Midbrain (tissue), 1 donor: ENCODE data around the gene TFDP1.

Source experiments
- DNase-seq: peaks from one replicate; lab custom pipeline; 2025; lab: John Stamatoyannopoulos, UW

Gene TFDP1

DNA sequence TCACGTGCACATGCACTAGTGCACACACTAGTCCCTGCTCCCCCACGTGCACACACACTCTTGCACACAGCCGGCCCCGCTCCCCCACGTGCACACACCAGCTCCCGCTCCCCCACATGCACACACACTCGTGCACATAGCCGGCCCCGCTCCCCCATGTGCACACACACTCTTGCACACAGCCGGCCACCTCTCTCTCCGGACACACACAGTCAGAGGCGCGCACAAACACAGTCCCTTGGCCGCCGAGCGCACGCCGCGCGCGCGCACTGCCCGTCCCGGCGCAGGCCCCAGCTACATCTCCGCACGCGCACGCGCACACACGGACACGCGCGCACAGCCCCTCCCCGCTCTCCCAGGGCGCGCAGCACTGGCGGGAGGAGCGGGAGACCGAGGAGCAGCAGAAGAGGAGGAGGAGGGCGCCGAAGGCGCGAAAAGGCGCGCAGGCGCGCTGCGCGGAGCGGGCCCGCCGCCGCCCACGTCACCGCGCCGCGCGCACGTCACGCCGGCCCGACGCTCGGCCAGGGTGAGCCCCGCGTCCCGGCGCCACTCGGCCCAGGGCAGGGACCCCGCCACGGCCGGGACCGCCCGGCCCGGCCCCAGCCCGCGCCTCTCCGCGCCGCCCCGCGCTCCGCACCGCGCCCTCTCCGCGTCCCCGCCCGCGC, at the start of gene TFDP1:
Gene TFDP1 (plus strand): TSS at position 549 of the 665 bp plus-strand sequence. CDS start 1,085 bp downstream, outside the sequence.
- DNase-seq = peak; percentile 45

- no peak for DNase-seq
Measured at GRCh38 chr13:113535381-113535781, 49.2 kb upstream of the TFDP1 start.

GRCh38 chr13:113536461-113537110, 48.0 kb upstream of the TFDP1 start:
- DNase-seq = no peak

GRCh38 chr13:113537205-113537604, 47.3 kb upstream of the TFDP1 start:
- DNase-seq = no peak

- DNase-seq = no peak
Measured at GRCh38 chr13:113537909-113538688, 46.5 kb upstream of the TFDP1 start.

- no peak for DNase-seq
Measured at GRCh38 chr13:113538689-113539058, 45.9 kb upstream of the TFDP1 start.

DNA sequence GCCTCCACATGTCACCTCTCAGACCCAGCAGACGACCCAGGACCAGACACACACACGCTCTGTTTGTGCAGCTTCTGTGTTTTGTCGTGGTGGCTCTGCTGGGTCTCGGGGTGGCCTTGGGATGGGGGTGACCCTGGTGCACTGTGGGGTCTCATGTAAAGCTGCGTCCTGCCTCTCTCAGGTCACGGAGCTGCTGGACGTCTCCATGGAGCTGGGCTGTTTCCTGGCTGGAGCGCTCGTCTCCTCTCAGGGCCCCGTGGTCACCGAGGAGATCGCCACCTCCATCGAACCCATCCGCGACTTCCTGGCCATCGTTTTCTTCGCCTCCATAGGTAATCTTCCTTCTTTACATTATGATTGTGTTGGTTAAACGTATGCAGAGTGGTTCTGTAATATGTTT, 45.4 kb upstream of the TFDP1 start:
- DNase-seq = no peak

- no peak for DNase-seq
Measured at GRCh38 chr13:113539822-113540221, 44.7 kb upstream of the TFDP1 start.

GRCh38 chr13:113540523-113540922, 44.0 kb upstream of the TFDP1 start:
- no peak for DNase-seq

GRCh38 chr13:113542751-113543424, 41.7 kb upstream of the TFDP1 start:
- DNase-seq = no peak

GRCh38 chr13:113544071-113544891, 40.3 kb upstream of the TFDP1 start:
- DNase-seq = no peak

GRCh38 chr13:113544896-113545295, 39.7 kb upstream of the TFDP1 start:
- DNase-seq = no peak

DNA sequence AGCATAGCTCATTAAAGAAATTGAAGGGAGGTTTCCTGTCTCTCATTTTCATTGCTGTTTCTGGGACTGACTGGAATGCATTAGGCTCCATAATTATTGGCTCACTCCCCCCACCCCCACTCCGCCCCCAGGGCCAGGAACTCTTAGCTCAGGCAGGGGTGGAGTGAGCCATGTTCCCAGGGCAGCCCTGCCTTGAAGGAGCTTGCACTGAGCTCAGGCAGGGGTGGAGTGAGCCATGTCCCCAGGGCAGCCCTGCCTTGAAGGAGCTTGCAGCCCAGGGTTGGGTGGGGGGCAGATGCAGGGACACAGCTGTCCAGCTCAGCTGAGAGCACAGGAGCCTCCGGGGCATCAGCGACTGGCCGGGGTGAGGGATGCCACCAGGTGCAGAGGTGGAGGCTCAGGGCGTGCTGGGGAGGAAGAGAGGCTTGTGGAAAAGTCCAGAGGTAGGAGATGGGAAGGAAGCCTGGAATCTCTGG, 39.1 kb upstream of the TFDP1 start:
- DNase-seq = no peak

DNA sequence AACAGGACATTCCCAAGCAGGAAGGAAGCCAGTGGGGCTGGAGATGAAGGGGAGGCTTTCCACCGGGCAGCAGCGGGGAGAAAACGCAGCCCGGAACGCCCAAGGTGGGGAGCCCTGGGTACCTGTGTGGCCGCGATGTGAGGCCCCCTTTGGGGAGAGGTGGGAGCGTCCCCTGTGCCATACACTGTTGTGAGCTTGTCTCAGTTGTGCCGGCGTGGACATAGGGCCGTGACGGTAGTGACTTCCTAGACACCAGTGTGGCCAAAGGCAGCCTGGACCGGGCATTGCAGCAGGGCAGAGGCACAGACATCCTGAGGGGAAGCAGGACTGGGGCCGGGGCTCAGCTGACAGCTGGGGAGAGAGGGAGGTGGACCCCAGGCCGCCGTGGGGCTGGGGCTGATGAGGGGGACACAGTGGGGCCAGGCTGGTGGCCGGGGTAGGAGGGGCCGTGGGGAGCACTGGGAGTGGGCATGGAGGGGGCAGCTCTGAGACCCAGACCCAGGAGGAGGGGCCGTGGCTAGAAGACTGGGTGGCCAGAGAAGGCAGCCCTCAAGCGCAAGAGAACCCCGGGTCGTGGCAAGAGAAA, 38.5 kb upstream of the TFDP1 start:
- no peak for DNase-seq

DNA sequence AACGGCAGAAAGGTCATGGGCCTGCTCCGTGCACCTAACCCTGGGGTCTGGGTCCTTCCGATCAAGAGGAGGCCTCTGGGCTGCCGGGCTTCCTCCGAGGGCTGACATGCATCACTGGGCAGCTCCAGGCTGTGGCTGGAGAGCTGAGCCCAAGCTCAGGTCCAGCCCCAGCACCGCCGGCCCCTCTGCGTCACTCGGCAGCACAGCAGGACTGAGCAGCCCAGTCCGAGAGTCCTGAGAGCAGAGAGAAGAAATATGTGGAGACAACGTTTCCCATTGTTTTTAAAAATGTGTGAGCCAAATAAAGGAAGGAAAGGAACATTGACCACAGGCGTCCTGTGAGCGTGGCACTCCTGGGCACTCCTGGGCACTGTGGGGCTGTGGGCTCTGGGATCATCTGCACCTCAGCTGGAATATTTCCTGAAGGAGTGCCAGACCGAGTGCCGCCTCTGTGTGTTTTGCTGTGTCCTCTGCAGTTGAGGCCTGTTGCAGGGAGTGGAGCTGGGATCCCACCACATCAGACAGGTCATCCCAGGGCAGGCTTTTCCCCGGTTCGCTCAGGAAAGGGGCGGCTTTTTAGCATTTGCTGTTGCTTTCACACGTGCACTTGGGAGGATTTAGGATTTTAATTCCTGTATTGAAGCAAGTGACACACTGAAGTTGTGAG, 37.8 kb upstream of the TFDP1 start:
- DNase-seq = no peak

GRCh38 chr13:113547238-113547971, 37.1 kb upstream of the TFDP1 start:
- DNase-seq = no peak

DNA sequence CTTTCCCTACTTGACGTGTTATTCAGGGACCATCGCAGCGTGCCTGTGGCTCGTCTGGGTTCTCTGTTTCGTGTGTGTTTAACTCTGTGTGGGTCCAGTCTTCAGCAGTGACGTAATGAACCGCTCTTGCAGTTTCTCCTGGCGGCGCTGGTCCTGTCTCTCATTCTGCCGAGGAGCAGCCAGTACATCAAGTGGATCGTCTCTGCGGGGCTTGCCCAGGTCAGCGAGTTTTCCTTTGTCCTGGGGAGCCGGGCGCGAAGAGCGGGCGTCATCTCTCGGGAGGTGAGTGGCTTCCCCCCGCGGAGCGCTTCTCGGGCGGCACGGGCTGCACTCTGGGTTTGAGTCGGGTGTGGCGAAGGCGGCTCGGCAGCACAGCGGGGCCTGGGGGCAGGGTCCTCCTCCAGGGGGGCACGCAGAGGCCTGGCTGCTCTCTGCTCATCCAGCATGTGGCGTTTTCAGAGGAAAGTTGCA, 36.3 kb upstream of the TFDP1 start:
- DNase-seq = no peak

DNA sequence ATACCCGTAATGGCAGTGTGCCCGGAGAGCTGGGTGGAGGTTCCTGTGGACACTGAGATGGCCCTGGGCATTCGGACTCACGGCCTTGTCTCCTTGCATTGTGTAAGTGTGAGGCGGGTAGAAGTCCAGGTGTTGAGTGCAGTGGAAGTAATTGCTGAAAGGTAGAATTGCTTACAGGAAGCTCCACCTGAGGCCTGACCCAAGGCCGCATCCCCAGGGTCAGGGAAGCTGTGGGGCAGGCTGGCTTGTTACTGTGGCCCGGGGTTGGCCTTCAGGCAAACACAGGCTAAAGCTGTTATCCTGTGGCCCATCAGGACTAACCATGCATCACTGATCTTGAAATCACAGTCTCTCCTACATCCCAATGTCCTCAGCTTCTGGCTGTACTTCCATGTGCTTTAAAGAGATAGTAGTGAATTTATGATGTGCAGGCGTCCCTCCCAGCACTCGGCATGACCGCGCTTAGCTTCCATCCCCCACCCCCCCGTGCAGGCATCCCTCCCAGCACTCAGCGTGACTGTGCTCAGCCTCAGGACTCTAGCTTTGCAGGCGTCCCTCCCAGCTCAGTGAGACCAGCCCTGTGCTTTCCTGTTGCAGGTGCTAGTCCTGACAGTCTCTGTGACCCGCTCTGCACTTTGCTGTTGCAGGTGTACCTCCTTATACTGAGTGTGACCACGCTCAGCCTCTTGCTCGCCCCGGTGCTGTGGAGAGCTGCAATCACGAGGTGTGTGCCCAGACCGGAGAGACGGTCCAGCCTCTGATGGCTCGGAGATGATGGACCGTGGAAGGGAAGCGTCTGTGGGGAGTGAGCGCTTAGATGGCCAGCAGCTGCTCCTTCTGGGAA, 35.6 kb upstream of the TFDP1 start:
- DNase-seq = no peak

DNA sequence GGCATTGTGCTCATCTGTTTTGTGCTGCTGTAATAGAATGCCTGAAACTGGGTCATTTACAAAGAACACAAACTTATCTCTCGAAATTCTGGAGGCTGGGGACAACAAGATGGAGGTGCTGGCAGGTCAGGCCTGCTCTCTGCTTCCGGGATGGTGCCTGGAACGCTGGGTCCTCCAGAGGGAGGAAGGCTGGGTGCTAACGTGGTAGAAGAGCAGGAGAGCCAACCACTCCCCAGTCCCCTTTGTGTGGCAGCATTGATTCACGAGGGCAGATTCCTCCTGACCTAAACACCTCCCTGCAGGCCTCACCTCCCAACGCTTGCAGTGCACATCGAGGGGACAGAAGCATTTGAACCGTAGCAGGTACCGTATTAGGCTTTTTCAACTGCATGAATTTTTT, 34.1 kb upstream of the TFDP1 start:
- no peak for DNase-seq
